HG02885 (cell line): ENCODE results near the gene CAPS2.

Source experiments
- ATAC-seq: cut with Tn5 transposase; IDR thresholded peaks from one replicate; pipeline ENCODE4 v1.9.1; 2021; ENCODE audit warnings: mild to moderate bottlenecking; ENCODE audit not compliant: unreplicated experiment, poor library complexity

CAPS2 gene

GRCh38 chr12:75308279-75308678 lies 21.8 kb downstream of the CAPS2 start:
- no peak for ATAC-seq

DNA sequence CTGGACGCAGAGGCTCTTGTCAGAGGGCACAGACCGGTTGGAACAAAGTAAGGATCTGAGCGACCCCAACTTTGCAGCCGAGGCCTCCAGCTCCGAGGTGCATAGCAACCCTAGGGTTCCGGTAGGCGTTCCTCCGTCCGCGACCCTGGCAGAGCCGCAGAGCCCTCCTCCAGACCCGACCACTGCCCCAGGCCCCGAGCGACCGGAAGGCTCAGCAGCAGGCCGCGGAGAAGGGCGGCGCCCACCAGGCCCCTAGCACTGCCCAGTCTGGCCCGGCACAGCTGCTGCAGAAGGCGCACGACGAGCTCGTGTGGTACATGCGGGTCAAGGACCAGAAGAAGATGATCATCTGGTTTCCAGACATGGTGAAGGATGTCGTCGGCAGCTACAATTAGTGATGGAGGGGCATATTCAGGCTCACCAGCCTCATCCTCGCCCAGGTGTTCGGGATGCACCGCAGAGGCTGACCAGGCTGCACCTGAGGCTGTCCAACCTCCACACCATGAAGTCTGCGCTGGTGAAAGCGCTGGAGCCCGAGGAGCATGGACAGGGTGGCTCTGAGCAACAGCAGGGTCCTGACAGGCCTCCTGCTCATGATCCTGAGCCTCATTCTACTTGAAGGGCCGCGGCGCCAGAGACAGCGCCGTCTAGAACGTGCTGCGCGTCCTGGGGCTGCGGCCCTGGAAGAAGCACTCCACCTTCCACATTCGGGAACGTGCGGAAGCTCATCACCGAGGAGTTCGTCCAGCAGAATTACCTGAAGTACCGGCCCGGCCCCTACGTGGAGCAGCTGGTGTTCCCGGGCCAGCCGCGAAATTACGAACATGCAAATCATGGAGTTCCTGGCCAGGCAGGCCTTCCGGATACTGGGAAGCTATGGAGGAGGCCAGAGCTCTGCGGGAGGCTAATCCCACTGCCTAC lies 24.5 kb downstream of the CAPS2 start:
- no peak for ATAC-seq

DNA sequence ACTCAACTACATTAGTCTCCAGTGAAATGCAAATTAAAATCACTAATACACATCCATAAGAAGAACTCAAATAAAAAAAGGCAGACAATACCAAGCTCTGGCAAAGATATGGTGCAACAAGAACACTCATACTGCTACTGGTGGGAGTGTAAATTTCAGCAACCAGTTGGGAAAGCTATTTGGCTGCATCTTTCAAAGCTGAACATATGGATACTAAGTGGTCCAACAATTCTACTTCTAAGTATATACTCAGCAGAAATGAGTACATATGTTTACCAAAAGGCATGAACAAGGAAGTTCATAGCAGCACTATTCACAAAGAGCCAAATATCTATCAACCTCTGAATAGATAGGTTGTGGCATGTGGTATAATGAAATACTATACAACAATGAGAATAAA lies 27.3 kb downstream of the CAPS2 start:
- ATAC-seq: no peak

DNA sequence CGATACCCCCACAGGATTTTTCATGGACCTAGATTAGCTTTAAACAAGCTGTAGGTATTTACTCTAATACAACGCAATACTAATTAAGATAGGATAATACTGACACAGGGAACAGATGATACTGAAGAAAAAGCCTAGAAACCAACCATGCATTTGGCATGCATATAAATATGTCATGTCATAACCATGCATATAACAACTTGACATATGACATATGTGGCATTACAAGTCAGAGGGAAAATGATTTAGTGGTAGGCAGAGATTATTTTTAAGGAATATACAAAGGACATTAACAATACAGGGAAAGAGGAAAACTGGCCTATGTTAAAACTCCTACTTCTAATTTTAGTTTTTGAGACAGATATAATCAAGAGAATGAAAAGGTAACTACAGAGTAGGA lies 27.9 kb downstream of the CAPS2 start:
- ATAC-seq: no peak

DNA sequence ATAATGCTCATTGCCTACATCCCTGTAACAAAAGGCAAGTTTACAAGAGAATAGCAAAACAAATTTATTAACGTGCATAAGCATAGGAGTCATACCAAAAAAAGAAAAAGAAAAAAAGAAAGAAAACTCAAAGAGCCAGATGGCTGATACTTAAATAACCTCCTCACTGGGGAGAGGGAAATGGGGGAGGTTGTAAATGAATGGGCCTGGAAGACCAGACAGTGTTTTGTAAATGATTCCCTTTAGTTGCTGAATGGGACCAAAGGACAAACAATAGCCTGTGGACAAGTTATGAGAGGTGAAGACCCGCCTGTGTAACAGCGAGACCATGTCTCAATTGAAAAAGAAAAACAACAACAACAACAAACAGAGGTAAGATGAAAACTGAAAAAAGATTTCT lies 35.3 kb downstream of the CAPS2 start:
- ATAC-seq: no peak

- no peak for ATAC-seq
Measured at GRCh38 chr12:75294336-75294735, 35.8 kb downstream of the CAPS2 start.

- no peak for ATAC-seq
Measured at GRCh38 chr12:75291014-75291413, 39.1 kb downstream of the CAPS2 start.

DNA sequence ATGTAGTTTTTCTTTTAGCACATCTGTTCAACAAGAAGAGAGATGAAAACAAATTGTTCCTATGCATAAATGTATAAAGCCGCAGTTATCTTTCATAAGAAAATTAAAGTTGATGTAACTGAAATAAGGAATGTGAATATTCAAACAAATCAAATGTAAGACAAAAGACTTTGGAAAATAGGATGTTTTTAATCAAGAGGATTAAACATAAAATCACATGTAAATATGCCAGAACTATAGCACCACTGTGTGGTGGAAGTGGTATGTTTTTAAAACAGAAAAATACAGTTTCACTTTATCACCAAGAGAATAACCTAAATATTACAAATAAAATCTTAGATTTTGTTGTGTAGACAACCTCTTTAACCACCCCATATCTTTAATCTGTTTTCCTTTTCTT lies 40.4 kb downstream of the CAPS2 start:
- no peak for ATAC-seq

GRCh38 chr12:75288860-75289259 lies 41.3 kb downstream of the CAPS2 start:
- no peak for ATAC-seq

DNA sequence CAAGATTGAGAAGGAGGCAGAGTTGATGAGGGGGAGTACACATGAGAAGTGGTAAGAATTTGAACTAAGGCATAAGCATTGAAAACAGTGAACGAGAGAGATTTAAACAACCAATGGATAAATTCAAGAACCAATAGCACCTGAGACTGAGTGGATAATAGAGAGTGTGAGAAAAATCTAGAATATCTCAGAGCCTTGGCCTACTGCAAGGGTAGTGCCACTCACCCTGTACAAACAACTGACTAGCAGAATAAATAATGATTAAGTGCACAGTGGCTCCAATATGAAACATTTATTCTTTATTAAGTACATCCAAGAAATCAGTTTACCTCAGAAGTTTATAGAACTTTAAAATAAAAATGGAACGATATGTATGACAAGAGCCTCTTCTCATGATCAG lies 54.4 kb downstream of the CAPS2 start:
- no peak for ATAC-seq

DNA sequence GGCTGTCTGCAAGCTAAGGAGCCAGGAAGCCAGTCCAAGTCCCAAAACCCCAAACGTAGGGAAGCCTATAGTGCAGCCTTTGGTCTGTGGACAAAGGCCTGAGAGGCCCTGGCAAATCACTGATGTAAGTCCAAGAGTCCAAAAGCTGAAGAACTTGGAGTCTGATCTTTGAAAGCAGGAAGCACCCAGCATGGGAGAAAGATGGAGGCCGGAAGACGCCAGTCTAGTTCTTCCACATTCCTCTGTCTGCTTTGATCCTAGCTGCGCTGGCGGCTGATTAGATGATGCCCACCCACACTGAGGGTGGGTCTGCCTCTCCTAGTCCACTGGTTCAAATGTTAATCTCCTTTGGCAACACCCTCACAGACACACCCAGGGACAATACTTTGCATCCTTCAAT lies 58.5 kb downstream of the CAPS2 start:
- no peak for ATAC-seq

- peak; percentile 56 for ATAC-seq
Measured at GRCh38 chr12:75270157-75270556, 60.0 kb downstream of the CAPS2 start.

DNA sequence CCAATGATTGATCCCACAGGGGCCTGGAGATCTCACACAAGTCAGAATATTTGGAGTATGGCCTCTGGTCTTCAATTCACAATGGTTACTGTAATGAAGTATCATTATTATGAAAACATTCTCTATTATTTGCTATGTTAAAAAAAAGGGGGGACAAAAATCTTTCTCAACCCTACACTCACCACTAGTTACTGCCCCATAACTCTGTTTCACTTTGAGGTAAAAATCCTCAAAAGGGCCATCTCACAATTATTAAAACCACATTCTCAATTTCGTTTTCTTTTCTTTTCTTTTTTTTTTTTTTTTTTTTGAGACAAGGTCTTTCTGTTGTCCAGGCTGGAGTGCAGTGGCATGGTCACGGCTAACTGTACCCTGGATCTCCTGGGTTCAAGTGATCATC lies 60.9 kb downstream of the CAPS2 start:
- ATAC-seq: no peak

- no peak for ATAC-seq
Measured at GRCh38 chr12:75260316-75260715, 69.8 kb downstream of the CAPS2 start.

DNA sequence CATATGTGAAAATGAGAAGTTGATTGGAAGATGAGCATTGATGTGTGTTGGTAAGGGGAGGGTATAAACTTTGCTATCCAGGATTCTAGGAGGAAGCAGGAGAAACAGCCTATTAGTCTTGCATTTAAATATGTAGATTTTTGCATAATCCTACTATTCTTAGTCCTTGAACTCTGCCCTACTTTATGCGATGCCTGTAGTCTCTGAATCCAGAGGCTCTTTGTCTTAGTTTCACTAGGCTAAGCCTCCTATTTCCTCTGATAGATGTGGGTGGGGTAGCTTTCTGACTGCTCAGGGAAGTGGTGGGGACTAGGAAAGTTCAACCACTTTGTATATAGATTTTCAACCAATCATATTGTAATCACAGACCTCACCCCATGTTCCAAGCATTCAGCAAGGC lies 71.0 kb downstream of the CAPS2 start:
- ATAC-seq: no peak

- no peak for ATAC-seq
Measured at GRCh38 chr12:75257510-75257909, 72.6 kb downstream of the CAPS2 start.

DNA sequence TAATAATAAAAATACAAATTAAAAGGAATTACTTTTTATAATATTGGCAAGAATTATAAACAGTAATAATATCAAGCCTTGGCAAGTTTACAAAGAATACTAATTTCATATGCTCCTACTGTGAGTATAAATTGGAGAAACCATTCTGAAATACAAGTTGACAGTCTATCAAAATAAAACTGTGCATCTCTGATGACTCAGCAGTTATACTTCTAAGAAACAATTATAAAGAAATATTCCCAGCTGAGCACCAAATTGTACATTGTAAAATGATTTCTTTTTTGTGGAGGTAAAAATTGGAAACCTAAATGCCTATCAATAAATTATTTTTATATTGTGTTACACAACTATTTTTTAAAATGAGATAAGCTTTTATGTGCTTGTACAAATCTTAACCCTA lies 85.0 kb downstream of the CAPS2 start:
- ATAC-seq: no peak

GRCh38 chr12:75239987-75240386 lies 90.1 kb downstream of the CAPS2 start:
- ATAC-seq: peak; percentile 96

- no peak for ATAC-seq
Measured at GRCh38 chr12:75236206-75236605, 93.9 kb downstream of the CAPS2 start.

DNA sequence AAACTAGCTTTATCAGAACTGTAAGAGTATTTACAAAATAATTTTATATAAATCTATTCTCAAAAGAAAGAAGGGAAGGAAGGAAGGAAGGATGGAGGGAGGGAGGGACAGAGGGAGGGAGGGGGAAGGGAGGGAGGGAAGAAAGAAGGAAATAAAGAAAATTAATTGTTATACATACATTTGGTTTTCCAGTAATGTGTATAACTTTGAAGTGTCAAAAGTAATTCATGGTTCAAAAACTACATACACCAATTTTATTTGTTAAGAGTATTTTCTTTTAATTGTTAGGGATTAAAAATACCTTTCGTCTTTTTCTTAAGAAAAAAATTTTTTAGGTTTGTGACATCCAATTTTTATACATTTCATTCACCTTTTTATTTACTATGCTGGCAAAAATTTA lies 103.0 kb downstream of the CAPS2 start:
- no peak for ATAC-seq
